ENCODE data around the gene IFNAR2. TPM values are rescaled to one million over a fixed set of nuclear protein-coding genes. Genes with fewer than 3 reads are reported as not detected.

Gene IFNAR2
- total RNA-seq, 1 donor from 2014 or later, result 23.3 TPM

DNA sequence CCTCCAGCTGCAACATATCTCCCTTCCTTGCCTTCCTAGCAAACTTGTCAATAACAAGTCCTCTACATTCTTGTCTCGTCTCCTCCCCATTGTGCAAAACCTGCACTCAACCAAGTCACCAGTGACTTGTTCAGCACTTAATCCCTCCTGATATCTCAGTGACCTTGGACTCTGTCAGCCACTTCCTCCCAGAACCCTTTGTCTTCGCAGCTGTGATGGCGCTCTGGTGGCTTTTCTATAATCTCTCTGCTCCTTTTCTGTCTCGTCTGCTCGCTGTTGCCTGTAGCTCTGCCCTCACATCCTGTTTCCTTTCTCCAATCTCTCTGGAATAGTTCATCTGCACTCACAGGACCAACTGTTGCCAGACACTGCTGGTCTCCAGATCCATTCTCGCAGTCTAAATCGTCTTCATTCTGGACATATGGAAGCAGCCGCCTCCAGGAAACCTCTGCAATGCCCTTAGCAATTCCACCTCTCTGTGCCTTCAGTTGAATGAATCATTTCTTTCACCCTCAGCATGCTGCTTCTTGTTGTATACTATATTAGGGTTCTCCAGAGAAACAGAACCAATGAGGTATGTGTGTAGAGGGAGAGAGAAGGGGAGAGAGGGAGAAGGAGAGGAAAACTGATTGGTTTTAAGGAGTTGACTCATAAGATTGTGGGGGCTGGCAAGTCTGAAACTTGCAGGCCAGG, 17.4 kb upstream of the IFNAR2 start:
- peak; percentile 63 for DNase-seq (ENCODE audit: low read depth)
- H3K36me3 ChIP-seq (ENCODE audit: insufficient read depth, low read length), result no peaks in the 10 kb centered on the region
- no peaks in the 10 kb centered on the region for H3K9me3 ChIP-seq (ENCODE audit: insufficient read depth, low read depth, low read length)
- H3K27me3 ChIP-seq (ENCODE audit: insufficient read depth, low read length), result peaks cover 3% of the 10 kb centered on the region
- peak overlapping the region; percentile 55 for H2AFZ ChIP-seq (ENCODE audit: low read depth, low read length)
- H3K4me3 Mint-ChIP-seq (ENCODE audit: unreplicated experiment), result no peak overlapping the region
- no peak overlapping the region for H3K27ac ChIP-seq (ENCODE audit: low read depth, low read length)
- H3K4me1 ChIP-seq (ENCODE audit: insufficient read depth, low read length), result peaks cover 4% of the 10 kb centered on the region
- H3K27ac Mint-ChIP-seq (ENCODE audit: unreplicated experiment), result no peak overlapping the region
- H3K9ac ChIP-seq (ENCODE audit: low read length), result no peak overlapping the region
- no peak overlapping the region for H3K4me3 ChIP-seq (ENCODE audit: insufficient read depth, low read depth, low read length)
- peaks cover 11% of the 10 kb centered on the region for H3K9me3 Mint-ChIP-seq (ENCODE audit: unreplicated experiment)
- H4K20me1 ChIP-seq (ENCODE audit: insufficient read depth, low read length), result no peaks in the 10 kb centered on the region
- H3K36me3 Mint-ChIP-seq (ENCODE audit: low read depth, unreplicated experiment), result peaks cover 3% of the 10 kb centered on the region
- H3K27me3 Mint-ChIP-seq (ENCODE audit: low read depth, unreplicated experiment), result peaks cover 4% of the 10 kb centered on the region
- peaks cover 12% of the 10 kb centered on the region for H3K4me1 Mint-ChIP-seq (ENCODE audit: low read depth, unreplicated experiment)
- TF ChIP-seq, protein P1, sequence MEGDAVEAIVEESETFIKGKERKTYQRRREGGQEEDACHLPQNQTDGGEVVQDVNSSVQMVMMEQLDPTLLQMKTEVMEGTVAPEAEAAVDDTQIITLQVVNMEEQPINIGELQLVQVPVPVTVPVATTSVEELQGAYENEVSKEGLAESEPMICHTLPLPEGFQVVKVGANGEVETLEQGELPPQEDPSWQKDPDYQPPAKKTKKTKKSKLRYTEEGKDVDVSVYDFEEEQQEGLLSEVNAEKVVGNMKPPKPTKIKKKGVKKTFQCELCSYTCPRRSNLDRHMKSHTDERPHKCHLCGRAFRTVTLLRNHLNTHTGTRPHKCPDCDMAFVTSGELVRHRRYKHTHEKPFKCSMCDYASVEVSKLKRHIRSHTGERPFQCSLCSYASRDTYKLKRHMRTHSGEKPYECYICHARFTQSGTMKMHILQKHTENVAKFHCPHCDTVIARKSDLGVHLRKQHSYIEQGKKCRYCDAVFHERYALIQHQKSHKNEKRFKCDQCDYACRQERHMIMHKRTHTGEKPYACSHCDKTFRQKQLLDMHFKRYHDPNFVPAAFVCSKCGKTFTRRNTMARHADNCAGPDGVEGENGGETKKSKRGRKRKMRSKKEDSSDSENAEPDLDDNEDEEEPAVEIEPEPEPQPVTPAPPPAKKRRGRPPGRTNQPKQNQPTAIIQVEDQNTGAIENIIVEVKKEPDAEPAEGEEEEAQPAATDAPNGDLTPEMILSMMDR (IDR thresholded peaks at IDR 0.05; ENCODE audit: insufficient read depth, low read depth, low read length), result no peak
- no peak for TF ChIP-seq EZH2 (IDR thresholded peaks at IDR 0.05; ENCODE audit: insufficient read depth, low read length)
- no peak for FAIRE-seq
- H3K4me2 ChIP-seq (ENCODE audit: low read length), result peak overlapping the region; percentile 63
- no peaks in the 10 kb centered on the region for H3K79me2 ChIP-seq (ENCODE audit: insufficient read depth, low read length)

DNA sequence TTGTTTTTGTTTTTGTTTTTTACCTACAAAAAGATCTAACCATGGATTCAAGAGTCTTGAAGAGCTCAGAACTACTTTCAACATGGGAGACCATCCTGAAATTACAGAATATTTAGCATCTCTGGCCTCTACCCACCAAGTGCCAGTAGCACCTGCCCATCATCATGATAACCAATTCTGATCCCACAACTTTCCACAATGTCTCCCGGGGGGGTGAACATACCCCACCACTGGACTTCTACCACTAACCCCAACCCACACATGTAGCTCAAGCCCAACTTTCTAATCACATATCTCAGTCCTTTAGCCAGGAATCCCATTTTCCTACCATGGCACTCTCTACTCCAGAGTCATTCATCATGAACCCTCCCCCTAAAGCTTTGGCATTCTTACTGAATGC, 15.7 kb upstream of the IFNAR2 start:
- no peak for DNase-seq (ENCODE audit: low read depth)
- Histone ChIP-seq H3K79me2 (ENCODE audit: insufficient read depth, low read length) (no peaks in the 10 kb centered on the region), H3K27ac (ENCODE audit: low read depth, low read length) (no peak overlapping the region), H3K36me3 (ENCODE audit: insufficient read depth, low read length) (no peaks in the 10 kb centered on the region), H3K4me2 (ENCODE audit: low read length) (no peak overlapping the region), H3K9ac (ENCODE audit: low read length) (no peak overlapping the region), H2AFZ (ENCODE audit: low read depth, low read length) (no peak overlapping the region), H3K4me3 (ENCODE audit: insufficient read depth, low read depth, low read length) (no peak overlapping the region), H4K20me1 (ENCODE audit: insufficient read depth, low read length) (no peaks in the 10 kb centered on the region), H3K27me3 (ENCODE audit: insufficient read depth, low read length) (peaks cover 3% of the 10 kb centered on the region), H3K4me1 (ENCODE audit: insufficient read depth, low read length) (peaks cover 4% of the 10 kb centered on the region), H3K9me3 (ENCODE audit: insufficient read depth, low read depth, low read length) (no peaks in the 10 kb centered on the region)
- peaks cover 8% of the 10 kb centered on the region for H3K9me3 Mint-ChIP-seq (ENCODE audit: unreplicated experiment)
- H3K27ac Mint-ChIP-seq (ENCODE audit: unreplicated experiment), result no peak overlapping the region
- H3K36me3 Mint-ChIP-seq (ENCODE audit: low read depth, unreplicated experiment), result peaks cover 2% of the 10 kb centered on the region
- peaks cover 4% of the 10 kb centered on the region for H3K27me3 Mint-ChIP-seq (ENCODE audit: low read depth, unreplicated experiment)
- no peak for FAIRE-seq
- no peak for TF ChIP-seq EZH2 (IDR thresholded peaks at IDR 0.05; ENCODE audit: insufficient read depth, low read length)
- TF ChIP-seq, protein P1 (IDR thresholded peaks at IDR 0.05; ENCODE audit: insufficient read depth, low read depth, low read length), result no peak
- peaks cover 11% of the 10 kb centered on the region for H3K4me1 Mint-ChIP-seq (ENCODE audit: low read depth, unreplicated experiment)
- no peak overlapping the region for H3K4me3 Mint-ChIP-seq (ENCODE audit: unreplicated experiment)

DNA sequence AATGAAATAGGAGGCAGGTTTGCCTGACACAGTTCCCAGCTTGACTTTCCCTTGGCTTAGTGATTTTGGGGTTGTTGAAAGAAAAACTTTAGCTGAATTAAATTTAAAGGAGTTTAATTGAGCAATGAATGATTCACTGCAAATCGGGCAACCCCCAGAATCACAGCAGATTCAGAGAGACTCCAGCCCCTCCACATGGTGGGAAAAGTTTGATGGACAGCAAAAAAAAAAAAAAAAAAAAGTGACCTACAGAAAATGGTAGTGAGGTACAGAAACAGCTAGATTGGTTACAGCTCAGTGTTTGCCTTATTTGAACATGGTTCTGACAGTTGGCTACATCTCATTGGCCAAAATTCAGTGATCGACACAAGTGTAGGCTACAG, 12.6 kb upstream of the IFNAR2 start:
- peaks cover 3% of the 10 kb centered on the region for H3K27me3 ChIP-seq (ENCODE audit: insufficient read depth, low read length)

More for the DNA sequence above, 12.6 kb upstream of the IFNAR2 start:
- no peaks in the 10 kb centered on the region for H3K36me3 ChIP-seq (ENCODE audit: insufficient read depth, low read length)
- Mint-ChIP-seq H3K9me3 (ENCODE audit: unreplicated experiment) (peaks cover 14% of the 10 kb centered on the region), H3K36me3 (ENCODE audit: low read depth, unreplicated experiment) (no peaks in the 10 kb centered on the region), H3K27me3 (ENCODE audit: low read depth, unreplicated experiment) (peaks cover 4% of the 10 kb centered on the region), H3K4me1 (ENCODE audit: low read depth, unreplicated experiment) (peaks cover 9% of the 10 kb centered on the region), H3K4me3 (ENCODE audit: unreplicated experiment) (no peak overlapping the region), H3K27ac (ENCODE audit: unreplicated experiment) (no peak overlapping the region)
- FAIRE-seq, result no peak
- H2AFZ ChIP-seq (ENCODE audit: low read depth, low read length), result no peak overlapping the region
- no peaks in the 10 kb centered on the region for H3K79me2 ChIP-seq (ENCODE audit: insufficient read depth, low read length)
- peaks cover 2% of the 10 kb centered on the region for H3K4me1 ChIP-seq (ENCODE audit: insufficient read depth, low read length)
- H3K4me2 ChIP-seq (ENCODE audit: low read length), result no peak overlapping the region
- H3K9ac ChIP-seq (ENCODE audit: low read length), result no peak overlapping the region
- no peak overlapping the region for H3K4me3 ChIP-seq (ENCODE audit: insufficient read depth, low read depth, low read length)
- no peak overlapping the region for H3K27ac ChIP-seq (ENCODE audit: low read depth, low read length)
- H3K9me3 ChIP-seq (ENCODE audit: insufficient read depth, low read depth, low read length), result no peaks in the 10 kb centered on the region
- H4K20me1 ChIP-seq (ENCODE audit: insufficient read depth, low read length), result no peaks in the 10 kb centered on the region
- TF ChIP-seq EZH2 (IDR thresholded peaks at IDR 0.05; ENCODE audit: insufficient read depth, low read length), result no peak
- TF ChIP-seq, protein P1 (IDR thresholded peaks at IDR 0.05; ENCODE audit: insufficient read depth, low read depth, low read length), result no peak
- DNase-seq (ENCODE audit: low read depth), result no peak
